A549 (cell line): ENCODE results near the gene NEK7. TPM values are rescaled to one million over a fixed set of nuclear protein-coding genes. Genes with fewer than 3 reads are reported as not detected.

Source experiments
- ATAC-seq, 2 experiments: fragments of 200-7000 bp in 1 of 2; fragments of >200 bp in 1 of 2; cut with Nextera tagmentation in 1 of 2; cut with Tn5 transposase in 1 of 2; 3 replicates each; pipeline versions ENCODE4 v1.8.0 to v1.9.1; 2018 to 2020; ENCODE audit warnings: mild to moderate bottlenecking in 1 of 2, moderate library complexity in 1 of 2
- CTCF ChIA-PET: fragments of 300-600 bp; sonication (Branson Sonifier 250); formaldehyde crosslinking; extraction: SDS; loops from one replicate; lab custom pipeline; 2021; ENCODE audit warnings: antibody characterized with exemption, inconsistent platforms; lab: Yijun Ruan, JAX
- POLR2A ChIA-PET: fragments of 350-600 bp; formaldehyde crosslinking; extraction: SDS; loops from one replicate; lab custom pipeline; 2021; ENCODE audit warnings: antibody characterized with exemption, inconsistent platforms; lab: Yijun Ruan, JAX
- DNase-seq, 2 experiments: peaks; one replicate each; pipeline versions ENCODE4 v3.0.0 to v3.0.0-alpha.2; 2011 to 2016; ENCODE audit warnings: low read depth in 1 of 2, low spot score in 1 of 2
- FAIRE-seq: peaks from 2 replicates; lab custom pipeline; 2011; peaks lifted over from hg19 to GRCh38; lab: Jason Lieb, UNC
- H3K27ac ChIP-seq, 2 experiments: fragments of >200 bp; sonication (Bioruptor Twin); formaldehyde crosslinking; 3 replicates each; pipeline ENCODE4 v1.5.1; 2016 to 2017
- H3K4me1 ChIP-seq: fragments of >200 bp; sonication (Bioruptor Twin); formaldehyde crosslinking; 3 replicates; pipeline ENCODE4 v1.6.1; 2016
- H3K4me2 ChIP-seq: fragments of >200 bp; sonication (Bioruptor Twin); formaldehyde crosslinking; 3 replicates; pipeline ENCODE4 v1.6.1; 2016
- H3K4me3 ChIP-seq: fragments of >200 bp; sonication (Bioruptor Twin); formaldehyde crosslinking; 3 replicates; pipeline ENCODE4 v1.5.1; 2016
- H3K9me3 ChIP-seq: fragments of >200 bp; sonication (Bioruptor Twin); formaldehyde crosslinking; 3 replicates; pipeline ENCODE4 v1.6.1; 2016
- CHD4 ChIP-seq: fragments of 200-600 bp; sonication (generic); IDR thresholded peaks from 2 replicates; pipeline ENCODE4 v1.6.1; 2016; ENCODE audit warnings: antibody characterized with exemption, mild to moderate bottlenecking, borderline replicate concordance
- EHF ChIP-seq: fragments of 250-450 bp; sonication (Bioruptor Pico); IDR thresholded peaks from 2 replicates; pipeline ENCODE4 v1.5.0; 2020; ENCODE audit warnings: mild to moderate bottlenecking
- EHMT2 ChIP-seq: fragments of 200-600 bp; sonication (generic); IDR thresholded peaks from 2 replicates; pipeline ENCODE4 v1.6.1; 2016; ENCODE audit warnings: antibody characterized with exemption, low read depth, mild to moderate bottlenecking, moderate library complexity
- EP300 ChIP-seq, 2 experiments: fragments of >200 bp; sonication (Bioruptor Twin); formaldehyde crosslinking; IDR thresholded peaks; 2 replicates in 1 of 2; 3 replicates in 1 of 2; pipeline ENCODE4 v1.6.1; 2016 to 2017
- ESRRA ChIP-seq: fragments of 150-350 bp; IDR thresholded peaks from 2 replicates; pipeline ENCODE4 v1.6.1; 2014; ENCODE audit warnings: mild to moderate bottlenecking, low read length, borderline replicate concordance
- FOSB ChIP-seq: fragments of 250-450 bp; sonication (Bioruptor Pico); IDR thresholded peaks from 2 replicates; pipeline ENCODE4 v1.5.0; 2020; ENCODE audit warnings: mild to moderate bottlenecking, moderate library complexity
- FOXS1 ChIP-seq: fragments of 250-450 bp; sonication (Bioruptor Pico); IDR thresholded peaks from 2 replicates; pipeline ENCODE4 v1.5.0; 2020; ENCODE audit warnings: mild to moderate bottlenecking, moderate library complexity
- HEYL ChIP-seq: fragments of 250-450 bp; sonication (Bioruptor Pico); IDR thresholded peaks from 2 replicates; pipeline ENCODE4 v1.8.0; 2021; ENCODE audit warnings: mild to moderate bottlenecking, moderate library complexity
- HOXA7 ChIP-seq: fragments of 250-450 bp; sonication (Bioruptor Pico); IDR thresholded peaks from 2 replicates; pipeline ENCODE4 v1.5.0; 2020; ENCODE audit warnings: mild to moderate bottlenecking, moderate library complexity
- HOXB5 ChIP-seq: fragments of 250-450 bp; sonication (Bioruptor Pico); IDR thresholded peaks from 2 replicates; pipeline ENCODE4 v1.5.0; 2020; ENCODE audit warnings: mild to moderate bottlenecking, moderate library complexity
- KDM1A ChIP-seq: fragments of 200-600 bp; sonication (generic); IDR thresholded peaks from 2 replicates; pipeline ENCODE4 v1.6.1; 2016; ENCODE audit warnings: low read depth, mild to moderate bottlenecking
- MAFK ChIP-seq: fragments of 450-650 bp; IDR thresholded peaks from 2 replicates; pipeline ENCODE4 v1.6.1; 2014; ENCODE audit not compliant: partially characterized antibody
- NR3C1 ChIP-seq: fragments of >200 bp; sonication (Bioruptor Twin); formaldehyde crosslinking; IDR thresholded peaks from 3 replicates; pipeline ENCODE4 v1.6.1; 2017
- PHF8 ChIP-seq: fragments of 200-600 bp; sonication (generic); IDR thresholded peaks from 2 replicates; pipeline ENCODE4 v1.6.1; 2016; ENCODE audit warnings: low read depth, mild to moderate bottlenecking, antibody characterized with exemption, moderate library complexity, borderline replicate concordance
- POLR2A ChIP-seq: IDR thresholded peaks from 2 replicates; pipeline ENCODE4 v1.6.1; 2012; ENCODE audit warnings: mild to moderate bottlenecking, low read length
- RAD21 ChIP-seq, 2 experiments: fragments of >200 bp in 1 of 2; sonication (Bioruptor Twin) in 1 of 2; formaldehyde crosslinking in 1 of 2; IDR thresholded peaks in 1 of 2; conservative IDR thresholded peaks in 1 of 2; 2 replicates in 1 of 2; 3 replicates in 1 of 2; pipeline ENCODE4 v1.6.1; 2012 to 2018; ENCODE audit warnings: inconsistent platforms in 1 of 2
- RNF2 ChIP-seq: fragments of 200-600 bp; sonication (generic); IDR thresholded peaks from 2 replicates; pipeline ENCODE4 v1.6.1; 2016; ENCODE audit warnings: low read depth, mild to moderate bottlenecking, antibody characterized with exemption, moderate library complexity, borderline replicate concordance
- TP53 ChIP-seq: fragments of 250-450 bp; sonication (Bioruptor Pico); IDR thresholded peaks from 2 replicates; pipeline ENCODE4 v1.5.0; 2021; ENCODE audit warnings: mild to moderate bottlenecking, moderate library complexity
- ZFP36 ChIP-seq: fragments of 450-650 bp; IDR thresholded peaks from 2 replicates; pipeline ENCODE4 v1.6.1; 2014; ENCODE audit warnings: borderline replicate concordance; ENCODE audit not compliant: partially characterized antibody
- ZNF302 ChIP-seq: fragments of 250-450 bp; sonication (Bioruptor Pico); IDR thresholded peaks from 2 replicates; pipeline ENCODE4 v1.9.0; 2021; ENCODE audit warnings: inconsistent platforms, mild to moderate bottlenecking, moderate library complexity
- ZSCAN20 ChIP-seq: fragments of 250-450 bp; sonication (Bioruptor Pico); IDR thresholded peaks from 2 replicates; pipeline ENCODE4 v1.8.0; 2022; ENCODE audit warnings: mild to moderate bottlenecking, moderate library complexity
- WGBS: methylation state at CpG from one replicate; pipeline ENCODE4 v1.1.6; 2017; ENCODE audit errors: missing lambda C conversion rate; 5-methylcytosine and 5-hydroxymethylcytosine counted together
- polyA plus RNA-seq, 4 experiments: library from polyadenylated mRNA; depleted of rRNA in 3 of 4; stranded (reverse); fragments of >200 nt; fragmentation: RNase III in 1 of 4; extraction: RNeasy Plus Mini Kit Qiagen cat#74134 plus additional on column Dnase treatment in 1 of 4; gene quantifications; 2 replicates in 3 of 4; 3 replicates in 1 of 4; pipeline ENCODE4 v1.2.3, GENCODE V29; 2011 to 2017
- TF ChIP-seq, protein P1 (sequence below): fragments of 150-350 bp; IDR thresholded peaks from 2 replicates; pipeline ENCODE4 v1.6.1; 2014; ENCODE audit warnings: low read depth, mild to moderate bottlenecking, low read length
- TF ChIP-seq, protein P2 (sequence below): fragments of 250-450 bp; sonication (Bioruptor Pico); IDR thresholded peaks from 2 replicates; pipeline ENCODE4 v1.5.0; 2021; ENCODE audit warnings: mild to moderate bottlenecking, moderate library complexity, borderline replicate concordance
- TF ChIP-seq, protein P3 (sequence below): fragments of 450-650 bp; IDR thresholded peaks from 2 replicates; pipeline ENCODE4 v1.6.1; 2014; ENCODE audit warnings: antibody characterized with exemption
- TF ChIP-seq, protein P4 (sequence below): IDR thresholded peaks from 2 replicates; pipeline ENCODE4 v1.6.1; 2012

NEK7 gene
- polyA plus RNA-seq, 2 of the 4 experiments (the other 2 are of a cell fraction), result 15.9 to 62.9 TPM

DNA sequence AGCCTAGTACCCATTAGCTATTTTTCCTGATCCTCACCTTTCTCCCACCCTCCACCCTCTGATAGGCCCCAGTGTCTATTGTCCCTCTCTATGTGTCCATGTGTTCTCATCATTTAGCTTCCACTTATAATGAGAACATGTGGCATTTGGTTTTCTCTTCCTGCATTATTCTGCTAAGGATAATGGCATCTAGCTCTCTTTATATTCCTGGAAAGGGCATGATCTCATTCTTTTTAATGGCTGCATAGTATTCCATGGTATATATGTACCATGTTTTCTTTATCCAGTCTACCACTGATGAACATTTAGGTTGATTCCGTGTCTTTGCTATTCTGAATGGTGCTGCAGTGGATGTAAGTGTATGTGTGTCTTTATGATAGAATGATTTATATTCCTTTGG, 178.9 kb downstream of the NEK7 start:
- ATAC-seq (no peak), FAIRE-seq (no peak), DNase-seq (no peak)
- H3K9me3 ChIP-seq, result no peaks in the 10 kb centered on the region
- CTCF ChIA-PET, result interaction anchor here (0.6 kb wide), 1 partner anchor 1090 kb away, joined by 4 read pairs; no protein-coding TSS in a partner anchor
- H3K27ac ChIP-seq, result no peak overlapping the region
- H3K4me3 ChIP-seq, result no peak overlapping the region
- no peak overlapping the region for H3K4me2 ChIP-seq
- 26% methylated on average over 1 of the region's 1 CpG for WGBS
- POLR2A ChIA-PET, result no interaction called here
- peaks cover 10% of the 10 kb centered on the region; the same call in 1 of the 3 replicates for H3K4me1 ChIP-seq
- TF ChIP-seq EHF (CRISPR knock-in tag) (no peak), ZFP36 (no peak), MAFK (no peak), ZNF302 (no peak), ESRRA (no peak), NR3C1 (no peak), POLR2A (no peak), CHD4 (no peak)
- TF ChIP-seq, protein P1, sequence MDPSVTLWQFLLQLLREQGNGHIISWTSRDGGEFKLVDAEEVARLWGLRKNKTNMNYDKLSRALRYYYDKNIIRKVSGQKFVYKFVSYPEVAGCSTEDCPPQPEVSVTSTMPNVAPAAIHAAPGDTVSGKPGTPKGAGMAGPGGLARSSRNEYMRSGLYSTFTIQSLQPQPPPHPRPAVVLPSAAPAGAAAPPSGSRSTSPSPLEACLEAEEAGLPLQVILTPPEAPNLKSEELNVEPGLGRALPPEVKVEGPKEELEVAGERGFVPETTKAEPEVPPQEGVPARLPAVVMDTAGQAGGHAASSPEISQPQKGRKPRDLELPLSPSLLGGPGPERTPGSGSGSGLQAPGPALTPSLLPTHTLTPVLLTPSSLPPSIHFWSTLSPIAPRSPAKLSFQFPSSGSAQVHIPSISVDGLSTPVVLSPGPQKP, result no peak
- TF ChIP-seq, protein P2, sequence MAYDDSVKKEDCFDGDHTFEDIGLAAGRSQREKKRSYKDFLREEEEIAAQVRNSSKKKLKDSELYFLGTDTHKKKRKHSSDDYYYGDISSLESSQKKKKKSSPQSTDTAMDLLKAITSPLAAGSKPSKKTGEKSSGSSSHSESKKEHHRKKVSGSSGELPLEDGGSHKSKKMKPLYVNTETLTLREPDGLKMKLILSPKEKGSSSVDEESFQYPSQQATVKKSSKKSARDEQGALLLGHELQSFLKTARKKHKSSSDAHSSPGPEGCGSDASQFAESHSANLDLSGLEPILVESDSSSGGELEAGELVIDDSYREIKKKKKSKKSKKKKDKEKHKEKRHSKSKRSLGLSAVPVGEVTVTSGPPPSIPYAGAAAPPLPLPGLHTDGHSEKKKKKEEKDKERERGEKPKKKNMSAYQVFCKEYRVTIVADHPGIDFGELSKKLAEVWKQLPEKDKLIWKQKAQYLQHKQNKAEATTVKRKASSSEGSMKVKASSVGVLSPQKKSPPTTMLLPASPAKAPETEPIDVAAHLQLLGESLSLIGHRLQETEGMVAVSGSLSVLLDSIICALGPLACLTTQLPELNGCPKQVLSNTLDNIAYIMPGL (CRISPR knock-in tag), result no peak
- TF ChIP-seq, protein P3, sequence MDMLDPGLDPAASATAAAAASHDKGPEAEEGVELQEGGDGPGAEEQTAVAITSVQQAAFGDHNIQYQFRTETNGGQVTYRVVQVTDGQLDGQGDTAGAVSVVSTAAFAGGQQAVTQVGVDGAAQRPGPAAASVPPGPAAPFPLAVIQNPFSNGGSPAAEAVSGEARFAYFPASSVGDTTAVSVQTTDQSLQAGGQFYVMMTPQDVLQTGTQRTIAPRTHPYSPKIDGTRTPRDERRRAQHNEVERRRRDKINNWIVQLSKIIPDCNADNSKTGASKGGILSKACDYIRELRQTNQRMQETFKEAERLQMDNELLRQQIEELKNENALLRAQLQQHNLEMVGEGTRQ, result no peak
- TF ChIP-seq, protein P4, sequence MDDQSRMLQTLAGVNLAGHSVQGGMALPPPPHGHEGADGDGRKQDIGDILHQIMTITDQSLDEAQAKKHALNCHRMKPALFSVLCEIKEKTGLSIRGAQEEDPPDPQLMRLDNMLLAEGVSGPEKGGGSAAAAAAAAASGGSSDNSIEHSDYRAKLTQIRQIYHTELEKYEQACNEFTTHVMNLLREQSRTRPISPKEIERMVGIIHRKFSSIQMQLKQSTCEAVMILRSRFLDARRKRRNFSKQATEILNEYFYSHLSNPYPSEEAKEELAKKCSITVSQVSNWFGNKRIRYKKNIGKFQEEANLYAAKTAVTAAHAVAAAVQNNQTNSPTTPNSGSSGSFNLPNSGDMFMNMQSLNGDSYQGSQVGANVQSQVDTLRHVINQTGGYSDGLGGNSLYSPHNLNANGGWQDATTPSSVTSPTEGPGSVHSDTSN, result no peak

DNA sequence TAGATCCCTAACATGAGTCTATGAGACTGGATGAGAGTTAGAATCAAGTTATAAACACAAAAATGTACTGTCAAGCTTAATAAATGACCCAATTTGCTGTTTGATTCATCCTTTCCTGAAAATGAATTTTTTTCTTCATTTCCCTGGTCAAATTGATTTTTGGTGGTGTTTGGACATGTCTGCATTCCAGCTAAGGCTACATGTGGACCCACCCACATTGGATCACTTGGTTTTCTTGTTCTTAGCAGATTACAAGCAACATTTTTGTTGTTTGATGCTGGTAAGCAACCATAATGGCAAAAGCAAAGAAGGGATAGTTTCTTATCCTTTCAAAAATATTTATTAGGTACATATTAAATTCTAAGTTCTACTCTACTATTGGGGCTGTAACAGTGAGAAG, 181.1 kb downstream of the NEK7 start:
- no peak overlapping the region for H3K4me2 ChIP-seq
- H3K4me1 ChIP-seq, result peaks cover 10% of the 10 kb centered on the region; the same call in 1 of the 3 replicates
- FAIRE-seq, result no peak
- H3K9me3 ChIP-seq, result no peaks in the 10 kb centered on the region
- no peak overlapping the region for H3K4me3 ChIP-seq
- ATAC-seq, result no peak
- TF ChIP-seq, protein P4, result no peak
- TF ChIP-seq ZSCAN20, result no peak
- TF ChIP-seq HEYL (CRISPR knock-in tag), result no peak
- TF ChIP-seq RNF2, result no peak
- no peak for TF ChIP-seq EHMT2
- no peak for TF ChIP-seq FOXS1 (CRISPR knock-in tag)
- TF ChIP-seq EP300 (IDR thresholded peaks at IDR 0.05), result no peak
- DNase-seq, result no peak
- CTCF ChIA-PET, result interaction anchor here (0.6 kb wide), 1 partner anchor 363 kb away, joined by 3 read pairs; no protein-coding TSS in a partner anchor
- POLR2A ChIA-PET, result no interaction called here
- H3K27ac ChIP-seq, result no peak overlapping the region

DNA sequence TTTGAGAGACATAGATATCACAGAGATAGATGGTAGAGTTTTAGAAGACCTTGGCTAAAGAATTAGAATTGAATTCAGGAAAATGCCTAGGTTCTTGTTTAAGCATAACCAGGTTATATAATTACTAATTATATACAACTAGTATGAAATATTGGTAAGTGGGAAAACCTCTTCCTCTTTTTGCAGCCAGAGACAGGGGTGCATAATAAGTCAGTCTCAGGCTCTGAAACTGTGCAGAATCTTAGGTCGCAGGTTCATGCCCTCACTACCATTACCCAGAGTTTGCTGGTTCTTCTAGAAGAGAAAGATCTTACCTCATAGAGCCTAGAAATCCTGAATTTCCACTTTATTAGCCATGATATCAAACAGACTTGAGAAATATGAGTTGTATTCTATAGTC, 183.3 kb downstream of the NEK7 start:
- Histone ChIP-seq H3K27ac (no peak overlapping the region), H3K4me3 (no peak overlapping the region), H3K4me1 (no peaks in the 10 kb centered on the region), H3K4me2 (no peak overlapping the region), H3K9me3 (no peaks in the 10 kb centered on the region)
- TF ChIP-seq HOXB5 (no peak), FOSB (CRISPR knock-in tag) (no peak), POLR2A (no peak), ESRRA (no peak), RAD21 (conservative IDR thresholded peaks at IDR 0.05 in 1 of 2, IDR thresholded peaks at IDR 0.05 in 1 of 2) (no peak), TP53 (CRISPR knock-in tag) (no peak), FOXS1 (CRISPR knock-in tag) (no peak), ZNF302 (no peak), PHF8 (no peak), EP300 (IDR thresholded peaks at IDR 0.05) (no peak), KDM1A (no peak), HOXA7 (CRISPR knock-in tag) (no peak)
- DNase-seq (no peak), FAIRE-seq (no peak), ATAC-seq (no peak)
- WGBS, result 54% methylated on average over 1 of the region's 1 CpG
- POLR2A ChIA-PET, result no interaction called here
- CTCF ChIA-PET, result no interaction called here
